Osteoblast (primary cell): ENCODE measurements around the gene VSTM2B. TPM values are rescaled to one million over a fixed set of nuclear protein-coding genes. Genes with fewer than 3 reads are reported as not detected.
"Not testable (repeated sequence)": the region's sequence is repeated elsewhere in the genome, so short reads cannot be mapped to it uniquely, and the experiment has no call there.

Experiments used
- DNase-seq: peaks from one replicate; pipeline ENCODE4 v3.0.0; 2011; ENCODE audit warnings: low spot score, mixed read lengths; ENCODE audit not compliant: insufficient read length; ENCODE audit errors: missing footprints
- H2AFZ ChIP-seq: 2 replicates; pipeline ENCODE4 v1.6.0; 2011; ENCODE audit warnings: mild to moderate bottlenecking, low read length
- H3K27ac ChIP-seq: 2 replicates; pipeline ENCODE4 v1.5.1; 2011; ENCODE audit warnings: mild to moderate bottlenecking, low read depth, low read length, moderate library complexity
- H3K27me3 ChIP-seq: 2 replicates; pipeline ENCODE4 v1.6.0; 2012; ENCODE audit warnings: mild to moderate bottlenecking, control low read depth, inconsistent platforms, low read length, moderate library complexity; ENCODE audit not compliant: insufficient read depth
- H3K36me3 ChIP-seq: 2 replicates; pipeline ENCODE4 v1.5.1; 2011; ENCODE audit warnings: mild to moderate bottlenecking, low read length, control low read depth, moderate library complexity; ENCODE audit not compliant: insufficient read depth
- H3K4me1 ChIP-seq: 2 replicates; pipeline ENCODE4 v1.5.1; 2011; ENCODE audit warnings: mild to moderate bottlenecking, low read length, control low read depth, moderate library complexity; ENCODE audit not compliant: insufficient read depth
- H3K4me2 ChIP-seq: 2 replicates; pipeline ENCODE4 v1.6.0; 2011; ENCODE audit warnings: mild to moderate bottlenecking, low read length; ENCODE audit not compliant: insufficient read depth
- H3K4me3 ChIP-seq: fragments of 200-600 bp; sonication (generic); 3 replicates; pipeline ENCODE4 v1.5.1; 2012; ENCODE audit warnings: mild to moderate bottlenecking, low read length, inconsistent platforms; ENCODE audit not compliant: insufficient read depth
- H3K79me2 ChIP-seq: 2 replicates; pipeline ENCODE4 v1.6.0; 2012; ENCODE audit warnings: mild to moderate bottlenecking, low read length, control low read depth, inconsistent platforms; ENCODE audit not compliant: insufficient read depth
- H3K9me3 ChIP-seq: 2 replicates; pipeline ENCODE4 v1.5.1; 2011; ENCODE audit warnings: low read depth, low read length, control low read depth
- H4K20me1 ChIP-seq: 2 replicates; pipeline ENCODE4 v1.6.0; 2012; ENCODE audit warnings: mild to moderate bottlenecking, low read length, control low read depth; ENCODE audit not compliant: insufficient read depth
- CTCF ChIP-seq: IDR thresholded peaks from 2 replicates; pipeline ENCODE4 v1.5.1; 2011; ENCODE audit warnings: mild to moderate bottlenecking, low read depth, low read length, moderate library complexity; ENCODE audit errors: extremely low read depth
- total RNA-seq: library from RNA; depleted of rRNA; stranded (reverse); fragments of >200 nt; gene quantifications from 2 replicates; pipeline ENCODE4 v1.2.3, GENCODE V29; 2012

VSTM2B gene
- total RNA-seq, 1 donor: not detected

- Histone ChIP-seq H3K27me3 (no peaks in the 10 kb centered on the region), H3K4me2 (no peak overlapping the region), H3K4me3 (no peak overlapping the region), H3K27ac (no peak overlapping the region), H3K36me3 (no peaks in the 10 kb centered on the region), H3K79me2 (no peaks in the 10 kb centered on the region), H3K4me1 (no peaks in the 10 kb centered on the region), H4K20me1 (no peaks in the 10 kb centered on the region), H2AFZ (no peak overlapping the region), H3K9me3 (no peaks in the 10 kb centered on the region)
- no peak for DNase-seq
- TF ChIP-seq CTCF: no peak
Observed at GRCh38 chr19:29483641-29483920, 42.2 kb upstream of the VSTM2B start.

- H3K9me3 ChIP-seq: no peaks in the 10 kb centered on the region
- H3K4me2 ChIP-seq: no peak overlapping the region
- no peak overlapping the region for H3K27ac ChIP-seq
- no peaks in the 10 kb centered on the region for H3K27me3 ChIP-seq
- no peaks in the 10 kb centered on the region for H3K79me2 ChIP-seq
- no peaks in the 10 kb centered on the region for H3K36me3 ChIP-seq
- H3K4me3 ChIP-seq: no peak overlapping the region
- TF ChIP-seq CTCF: no peak
- no peaks in the 10 kb centered on the region for H3K4me1 ChIP-seq
- no peaks in the 10 kb centered on the region for H4K20me1 ChIP-seq
- H2AFZ ChIP-seq: no peak overlapping the region
- no peak for DNase-seq
Observed at GRCh38 chr19:29483944-29484581, 41.7 kb upstream of the VSTM2B start.

DNA sequence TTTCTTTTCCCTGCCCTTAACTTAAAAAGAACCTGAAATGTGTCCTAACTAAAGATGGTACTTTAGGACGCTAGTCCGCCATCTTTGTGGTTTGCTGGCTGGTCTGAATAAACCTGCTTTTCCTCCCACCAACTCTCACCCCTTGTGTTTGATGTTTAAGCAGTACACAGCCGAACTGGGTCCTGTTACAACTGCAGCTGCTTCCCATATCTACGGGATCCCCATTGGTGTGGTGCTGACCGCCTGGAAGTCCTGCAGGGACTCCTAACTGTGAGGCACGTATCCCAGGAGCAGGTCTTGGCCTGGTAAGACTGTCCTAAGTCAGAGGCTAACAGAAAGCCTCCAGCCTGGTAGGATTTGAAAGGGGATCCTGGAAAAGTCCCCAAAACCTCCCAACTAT lies 40.9 kb upstream of the VSTM2B start:
- Histone ChIP-seq H4K20me1 (no peaks in the 10 kb centered on the region), H3K27ac (no peak overlapping the region), H3K36me3 (no peaks in the 10 kb centered on the region), H2AFZ (no peak overlapping the region), H3K4me3 (no peak overlapping the region), H3K9me3 (no peaks in the 10 kb centered on the region), H3K79me2 (no peaks in the 10 kb centered on the region), H3K4me1 (no peaks in the 10 kb centered on the region), H3K4me2 (no peak overlapping the region), H3K27me3 (no peaks in the 10 kb centered on the region)
- no peak for TF ChIP-seq CTCF
- DNase-seq: no peak

DNA sequence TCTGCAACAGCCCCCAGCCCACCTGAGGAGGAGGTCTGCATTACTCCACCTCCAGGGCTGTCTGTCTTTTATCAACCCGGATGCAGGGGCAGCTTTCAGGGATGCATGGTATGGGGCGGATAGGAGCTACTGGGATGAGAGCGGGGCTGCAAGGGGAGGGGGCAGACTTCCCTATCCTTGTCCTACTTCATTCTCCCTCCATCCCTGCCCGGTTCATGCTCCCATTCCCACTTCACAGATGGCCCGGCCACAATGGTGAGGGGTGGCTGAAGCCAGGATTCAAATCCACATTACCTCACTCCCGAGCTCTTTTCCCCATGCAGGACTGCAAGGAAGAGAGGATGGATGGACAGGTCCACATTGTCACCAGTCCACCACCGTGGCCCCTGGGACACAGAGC lies 40.5 kb upstream of the VSTM2B start:
- no peak for TF ChIP-seq CTCF
- H3K36me3 ChIP-seq: no peaks in the 10 kb centered on the region

DNA sequence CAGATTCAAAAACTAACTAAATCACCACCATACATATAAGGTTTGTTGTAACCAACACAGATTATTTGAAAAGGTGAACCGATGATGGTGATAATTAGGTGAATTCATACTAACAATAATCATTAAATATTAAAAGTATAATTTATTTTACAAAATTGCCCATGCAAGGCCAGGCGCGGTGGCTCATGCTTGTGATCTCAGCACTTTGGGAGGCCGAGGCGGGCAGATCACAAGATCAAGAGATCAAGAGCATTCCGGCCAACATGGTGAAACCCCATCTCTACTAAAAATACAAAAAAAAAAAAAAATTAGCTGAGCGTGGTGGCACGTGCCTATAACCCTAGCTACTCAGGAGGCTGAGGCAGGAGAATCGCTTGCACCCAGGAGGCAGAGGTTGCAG lies 38.8 kb upstream of the VSTM2B start:
- H3K4me1 ChIP-seq, DNase-seq, H3K27ac ChIP-seq, H3K36me3 ChIP-seq, H4K20me1 ChIP-seq, H3K79me2 ChIP-seq, H3K4me2 ChIP-seq, H3K9me3 ChIP-seq, H3K27me3 ChIP-seq, H3K4me3 ChIP-seq, H2AFZ ChIP-seq: not testable (repeated sequence)

More for the DNA sequence above, 40.5 kb upstream of the VSTM2B start:
- Histone ChIP-seq H3K27ac (no peak overlapping the region), H3K79me2 (no peaks in the 10 kb centered on the region), H3K4me2 (no peak overlapping the region), H3K9me3 (no peaks in the 10 kb centered on the region), H3K27me3 (no peaks in the 10 kb centered on the region), H2AFZ (no peak overlapping the region), H3K4me1 (no peaks in the 10 kb centered on the region), H4K20me1 (no peaks in the 10 kb centered on the region), H3K4me3 (no peak overlapping the region)
- no peak for DNase-seq
